HCT116 (cell line): ENCODE data around the gene DNAJB8. TPM values are rescaled to one million over a fixed set of nuclear protein-coding genes. Genes with fewer than 3 reads are reported as not detected.

Experiments used
- ATAC-seq: fragments of 200-7000 bp; cut with Tn5 transposase; 2 replicates; pipeline ENCODE4 v1.9.1; 2020; ENCODE audit warnings: mild to moderate bottlenecking, moderate library complexity
- BruUV-seq: library from RNA; stranded (reverse); fragments of 400-500 nt; replicated peaks from 2 replicates; lab custom pipeline; 2021; lab: Mats Ljungman, UMichigan
- CTCF ChIA-PET: fragments of 300-600 bp; sonication (Branson Sonifier 250); formaldehyde crosslinking; loops from one replicate; lab custom pipeline; 2021; ENCODE audit warnings: antibody characterized with exemption; lab: Charles Lee
- POLR2A ChIA-PET: fragments of 300-600, 350-600 bp; sonication (Branson Sonifier 250); formaldehyde crosslinking; loops from one replicate; lab custom pipeline; 2021; ENCODE audit warnings: antibody characterized with exemption; lab: Charles Lee
- RAD21 ChIA-PET, 2 experiments: fragments of 300-600 bp; sonication (Branson Sonifier 250); formaldehyde crosslinking; loops; one replicate each; lab custom pipeline; 2023; ENCODE audit warnings: low total read pairs in 2 of 2; ENCODE audit not compliant: uncharacterized antibody in 2 of 2, unreplicated experiment in 2 of 2, low non-redundant PET in 1 of 2; lab: Charles Lee
- DNase-seq: peaks from one replicate; pipeline ENCODE4 v3.0.0-alpha.2; 2010; ENCODE audit warnings: low read depth, low spot score
- H2AFZ ChIP-seq: fragments of 200-600 bp; shearing (Covaris generic), sonication (generic); 2 replicates; pipeline ENCODE4 v1.6.1; 2017; ENCODE audit warnings: low read depth, mixed run types, mixed read lengths, antibody characterized with exemption, low read length; ENCODE audit not compliant: poor library complexity, severe bottlenecking
- H3K27ac ChIP-seq: 2 replicates; pipeline ENCODE4 v1.5.1; 2012; ENCODE audit warnings: low read depth, low read length
- H3K27me3 ChIP-seq: fragments of 200-600 bp; sonication (generic); 2 replicates; pipeline ENCODE4 v1.6.1; 2016; ENCODE audit warnings: mixed run types, low read length, mixed read lengths; ENCODE audit not compliant: insufficient read depth
- H3K36me3 ChIP-seq, 2 experiments: fragments of 200-500 bp in 1 of 2; fragments of 200-600 bp in 1 of 2; sonication (Bioruptor generic) in 1 of 2; sonication (generic) in 1 of 2; 2 replicates each; pipeline versions ENCODE4 v1.5.1 to v1.6.1; 2014 to 2016; ENCODE audit warnings: low read length in 2 of 2, inconsistent platforms in 1 of 2, mixed read lengths in 1 of 2, mixed run types in 1 of 2; ENCODE audit not compliant: insufficient read depth in 2 of 2, control insufficient read depth in 1 of 2
- H3K4me1 ChIP-seq, 2 experiments: fragments of 200-600 bp in 1 of 2; sonication (generic) in 1 of 2; 2 replicates each; pipeline versions ENCODE4 v1.5.1 to v1.6.1; 2012 to 2017; ENCODE audit warnings: low read length in 2 of 2, inconsistent platforms in 1 of 2, mild to moderate bottlenecking in 1 of 2, mixed read lengths in 1 of 2, mixed run types in 1 of 2, moderate library complexity in 1 of 2; ENCODE audit not compliant: insufficient read depth in 2 of 2, control insufficient read depth in 1 of 2
- H3K4me2 ChIP-seq: fragments of 200-600 bp; sonication (generic); 2 replicates; pipeline ENCODE4 v1.6.1; 2017; ENCODE audit warnings: mixed run types, low read length, mixed read lengths
- H3K4me3 ChIP-seq, 2 experiments: fragments of 200-600 bp in 1 of 2; sonication (generic) in 1 of 2; replicated peaks in 1 of 2; 2 replicates each; pipeline ENCODE4 v1.5.1; 2011 to 2016; ENCODE audit warnings: low read length in 2 of 2, control low read depth in 1 of 2, low read depth in 1 of 2, mild to moderate bottlenecking in 1 of 2, mixed read lengths in 1 of 2, mixed run types in 1 of 2
- H3K79me2 ChIP-seq: fragments of 200-600 bp; sonication (generic); 2 replicates; pipeline ENCODE4 v1.6.1; 2017; ENCODE audit warnings: mild to moderate bottlenecking, mixed run types, low read length, moderate library complexity, mixed read lengths; ENCODE audit not compliant: insufficient read depth
- H3K9ac ChIP-seq: fragments of 200-600 bp; sonication (generic); 2 replicates; pipeline ENCODE4 v1.6.1; 2016; ENCODE audit warnings: low read length, mixed read lengths
- H3K9me2 ChIP-seq: fragments of 200-600 bp; sonication (generic), shearing (Covaris generic); 2 replicates; pipeline ENCODE4 v1.6.1; 2017; ENCODE audit warnings: mixed run types, mild to moderate bottlenecking, moderate library complexity; ENCODE audit not compliant: insufficient read depth
- H3K9me3 ChIP-seq, 2 experiments: fragments of 200-500 bp in 1 of 2; fragments of 200-600 bp in 1 of 2; sonication (Bioruptor generic) in 1 of 2; sonication (generic) in 1 of 2; 2 replicates each; pipeline ENCODE4 v1.6.1; 2014 to 2017; ENCODE audit warnings: low read length in 2 of 2, mixed read lengths in 2 of 2, inconsistent platforms in 1 of 2, low read depth in 1 of 2, mild to moderate bottlenecking in 1 of 2, mixed run types in 1 of 2, moderate library complexity in 1 of 2; ENCODE audit not compliant: control insufficient read depth in 1 of 2, insufficient read depth in 1 of 2
- H4K20me1 ChIP-seq: fragments of 200-600 bp; sonication (generic), shearing (Covaris generic); 2 replicates; pipeline ENCODE4 v1.6.1; 2017; ENCODE audit warnings: mixed run types, mild to moderate bottlenecking, moderate library complexity; ENCODE audit not compliant: insufficient read depth
- CBX3 ChIP-seq: IDR thresholded peaks from 2 replicates; pipeline ENCODE4 v1.6.1; 2012; ENCODE audit warnings: low read depth
- CEBPB ChIP-seq: IDR thresholded peaks from 2 replicates; pipeline ENCODE4 v1.6.1; 2012; ENCODE audit warnings: low read depth
- CTCF ChIP-seq, 3 experiments: fragments of 200-600 bp in 1 of 3; sonication (generic) in 1 of 3; IDR thresholded peaks in 2 of 3; conservative IDR thresholded peaks in 1 of 3; 2 replicates each; pipeline ENCODE4 v1.5.1; 2012 to 2017; ENCODE audit warnings: low read depth in 2 of 3, low read length in 2 of 3, antibody characterized with exemption in 1 of 3, borderline replicate concordance in 1 of 3, control low read depth in 1 of 3, mild to moderate bottlenecking in 1 of 3, mixed read lengths in 1 of 3, mixed run types in 1 of 3, moderate library complexity in 1 of 3; ENCODE audit not compliant: insufficient read depth in 1 of 3
- EGR1 ChIP-seq: IDR thresholded peaks from 2 replicates; pipeline ENCODE4 v1.6.1; 2012; ENCODE audit warnings: low read depth
- ELF1 ChIP-seq: IDR thresholded peaks from 2 replicates; pipeline ENCODE4 v1.6.1; 2012; ENCODE audit warnings: low read depth, borderline replicate concordance
- FOSL1 ChIP-seq: IDR thresholded peaks from 2 replicates; pipeline ENCODE4 v1.6.1; 2012; ENCODE audit warnings: low read depth
- JUND ChIP-seq: IDR thresholded peaks from 2 replicates; pipeline ENCODE4 v1.6.1; 2012
- POLR2A ChIP-seq: IDR thresholded peaks from 2 replicates; pipeline ENCODE4 v1.7.0; 2011; ENCODE audit warnings: borderline replicate concordance; ENCODE audit not compliant: insufficient read depth, insufficient read length; ENCODE audit errors: extremely low read depth
- POLR2AphosphoS5 ChIP-seq: IDR thresholded peaks from 2 replicates; pipeline ENCODE4 v1.6.1; 2011; ENCODE audit warnings: mild to moderate bottlenecking, low read depth, low read length, moderate library complexity
- RAD21 ChIP-seq: IDR thresholded peaks from 2 replicates; pipeline ENCODE4 v1.6.1; 2012; ENCODE audit warnings: low read depth, mild to moderate bottlenecking
- REST ChIP-seq: IDR thresholded peaks from 2 replicates; pipeline ENCODE4 v1.6.1; 2012; ENCODE audit warnings: low read depth
- SIN3A ChIP-seq: IDR thresholded peaks from 2 replicates; pipeline ENCODE4 v1.6.1; 2012; ENCODE audit warnings: low read depth
- SP1 ChIP-seq: IDR thresholded peaks from 2 replicates; pipeline ENCODE4 v1.6.1; 2012; ENCODE audit warnings: low read depth
- SRF ChIP-seq: IDR thresholded peaks from 2 replicates; pipeline ENCODE4 v1.6.1; 2012; ENCODE audit warnings: low read depth
- YY1 ChIP-seq: IDR thresholded peaks from 2 replicates; pipeline ENCODE4 v1.6.1; 2011; ENCODE audit warnings: low read length, low read depth, moderate library complexity, mild to moderate bottlenecking; ENCODE audit not compliant: insufficient replicate concordance; ENCODE audit errors: extremely low read depth
- ZBTB33 ChIP-seq: IDR thresholded peaks from 2 replicates; pipeline ENCODE4 v1.6.1; 2011; ENCODE audit warnings: mild to moderate bottlenecking, low read length, moderate library complexity; ENCODE audit not compliant: insufficient replicate concordance; ENCODE audit errors: extremely low read depth
- ZFX ChIP-seq: fragments of 450-650 bp; IDR thresholded peaks from 2 replicates; pipeline ENCODE4 v1.6.1; 2017
- ZNF274 ChIP-seq: fragments of 200-500 bp; sonication (Bioruptor generic); IDR thresholded peaks from 2 replicates; pipeline ENCODE4 v1.6.1; 2014; ENCODE audit warnings: mild to moderate bottlenecking, low read depth, low read length, inconsistent platforms
- intact Hi-C: fragments of 100-400 bp; cut with micrococcal nuclease; formaldehyde crosslinking; loops from 2 replicates; pipeline ENCODE4 v1.10.0; 2022
- total RNA-seq: library from RNA; stranded (reverse); gene quantifications from one replicate; pipeline ENCODE4 v1.2.1, GENCODE V29; 2021; ENCODE audit not compliant: unreplicated experiment
- TF ChIP-seq, protein P1 (sequence below): IDR thresholded peaks from 2 replicates; pipeline ENCODE4 v1.6.1; 2012
- TF ChIP-seq, protein P2 (sequence below): IDR thresholded peaks from 2 replicates; pipeline ENCODE4 v1.6.1; 2012

DNAJB8 gene
- total RNA-seq, 1 experiment from 2014 or later, result not detected

DNA sequence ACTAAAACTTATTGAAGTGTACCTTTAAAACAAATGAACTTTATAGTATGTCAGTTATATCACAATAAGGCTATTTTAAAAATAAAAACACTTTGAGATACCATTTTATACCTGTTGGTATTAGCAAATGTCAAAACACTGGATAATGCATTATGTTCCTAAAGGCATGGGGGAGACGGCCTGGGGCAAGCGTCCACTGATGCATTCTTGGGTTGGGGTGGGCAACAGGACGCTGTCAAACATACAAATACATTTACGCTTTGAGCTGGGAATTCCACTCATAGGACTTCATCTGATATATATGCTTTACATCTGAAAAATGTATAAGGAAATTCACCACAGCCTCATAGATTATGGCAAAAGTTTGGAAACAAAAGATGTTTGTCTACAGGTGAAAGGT lies 33.9 kb upstream of the DNAJB8 start:
- no peak for TF ChIP-seq ZNF274
- TF ChIP-seq, protein P1, sequence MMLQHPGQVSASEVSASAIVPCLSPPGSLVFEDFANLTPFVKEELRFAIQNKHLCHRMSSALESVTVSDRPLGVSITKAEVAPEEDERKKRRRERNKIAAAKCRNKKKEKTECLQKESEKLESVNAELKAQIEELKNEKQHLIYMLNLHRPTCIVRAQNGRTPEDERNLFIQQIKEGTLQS, result no peak
- no peak for TF ChIP-seq POLR2AphosphoS5
- TF ChIP-seq JUND, result no peak
- no peak for TF ChIP-seq ZFX
- no peak for TF ChIP-seq EGR1
- TF ChIP-seq ZBTB33, result no peak
- no peak for TF ChIP-seq YY1
- TF ChIP-seq FOSL1, result no peak
- no peak for TF ChIP-seq CEBPB
- no peak for TF ChIP-seq RAD21
- TF ChIP-seq, protein P2, sequence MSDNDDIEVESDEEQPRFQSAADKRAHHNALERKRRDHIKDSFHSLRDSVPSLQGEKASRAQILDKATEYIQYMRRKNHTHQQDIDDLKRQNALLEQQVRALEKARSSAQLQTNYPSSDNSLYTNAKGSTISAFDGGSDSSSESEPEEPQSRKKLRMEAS, result no peak
- no peak for TF ChIP-seq CBX3
- no peak for TF ChIP-seq SIN3A
- TF ChIP-seq ELF1, result no peak
- TF ChIP-seq REST, result no peak
- no peak for TF ChIP-seq CTCF (IDR thresholded peaks at IDR 0.05 in 2 of 3, conservative IDR thresholded peaks at IDR 0.05 in 1 of 3; ENCODE audit: borderline replicate concordance in 1 of 3, insufficient read depth in 1 of 3, low read depth in 2 of 3, low read length in 2 of 3)
- no peak for TF ChIP-seq POLR2A
- no peak for TF ChIP-seq SRF
- no peak for TF ChIP-seq SP1
- POLR2A ChIA-PET, result no interaction called here
- Histone ChIP-seq H3K27me3 (no peaks in the 10 kb centered on the region), H3K36me3 (no peaks in the 10 kb centered on the region), H2AFZ (no peak overlapping the region), H3K4me1 (peaks cover 0 to 21% of the 10 kb centered on the region in 2 experiments; a peak in 2 of 4 replicates), H3K4me3 (no peak overlapping the region), H4K20me1 (no peaks in the 10 kb centered on the region), H3K9me3 (no peaks in the 10 kb centered on the region), H3K9me2 (no peaks in the 10 kb centered on the region), H3K9ac (no peak overlapping the region), H3K79me2 (no peaks in the 10 kb centered on the region; the same call in 1 of the 2 replicates), H3K27ac (no peak overlapping the region), H3K4me2 (no peak overlapping the region)
- RAD21 ChIA-PET, result no interaction called here
- CTCF ChIA-PET, result no interaction called here
- DNase-seq (no peak), ATAC-seq (no peak)
- BruUV-seq, result no TSS peak
- intact Hi-C loops, result loop anchor here (5.0 kb wide), 1 partner anchor 73 kb away; no protein-coding TSS in a partner anchor
